ENCODE data around the gene ITM2B. TPM values are rescaled to one million over a fixed set of nuclear protein-coding genes. Genes with fewer than 3 reads are reported as not detected.

ITM2B gene
- total RNA-seq, 1 donor from 2014 or later = 537 TPM

DNA sequence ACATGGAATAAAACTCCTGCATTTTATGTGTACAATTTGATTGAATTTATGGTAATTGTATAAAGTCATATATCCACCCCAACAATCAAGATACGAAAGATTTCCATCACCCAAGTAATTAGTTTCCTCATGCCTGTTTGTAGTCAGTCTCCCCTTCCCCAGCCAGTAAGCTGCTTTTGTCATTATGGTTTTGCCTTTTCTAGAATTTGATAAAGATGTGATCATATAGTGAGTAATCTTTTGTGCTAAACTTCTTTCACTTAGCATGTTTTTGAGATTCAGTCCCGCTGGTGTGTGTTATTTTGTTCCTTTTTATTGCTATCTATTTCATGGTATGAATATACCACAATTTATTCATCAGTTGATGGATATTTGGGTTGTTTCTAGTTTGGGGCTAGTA is 16.0 kb downstream of the ITM2B start:
- no peak for ATAC-seq
- DNase-seq (ENCODE audit: missing footprints) = no peak
- intact Hi-C loops (cut with DNase I) = no loop called here

DNA sequence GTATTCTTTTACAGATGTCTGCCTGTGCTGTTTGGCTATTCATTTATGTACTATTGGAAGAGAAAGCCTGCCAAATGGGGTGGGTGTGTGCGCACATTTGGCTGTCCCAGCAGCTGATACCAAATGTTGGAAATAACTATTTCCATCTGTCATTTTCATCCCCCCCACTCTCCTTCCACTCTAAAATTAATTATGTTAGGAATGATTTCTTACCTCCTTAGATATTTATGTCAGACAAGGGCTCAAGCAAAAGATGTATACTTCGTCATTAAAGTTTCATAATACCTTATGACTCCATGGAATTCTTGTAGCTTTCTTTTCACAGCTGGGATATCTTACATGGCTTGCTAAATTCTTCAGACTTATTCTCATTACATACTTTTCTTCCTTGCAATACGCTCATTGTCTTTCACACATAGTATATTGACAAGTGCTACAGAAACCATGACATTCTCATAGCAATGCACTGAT is 18.6 kb downstream of the ITM2B start:
- intact Hi-C loops (cut with DNase I) = no loop called here
- DNase-seq (ENCODE audit: missing footprints) = no peak

DNA sequence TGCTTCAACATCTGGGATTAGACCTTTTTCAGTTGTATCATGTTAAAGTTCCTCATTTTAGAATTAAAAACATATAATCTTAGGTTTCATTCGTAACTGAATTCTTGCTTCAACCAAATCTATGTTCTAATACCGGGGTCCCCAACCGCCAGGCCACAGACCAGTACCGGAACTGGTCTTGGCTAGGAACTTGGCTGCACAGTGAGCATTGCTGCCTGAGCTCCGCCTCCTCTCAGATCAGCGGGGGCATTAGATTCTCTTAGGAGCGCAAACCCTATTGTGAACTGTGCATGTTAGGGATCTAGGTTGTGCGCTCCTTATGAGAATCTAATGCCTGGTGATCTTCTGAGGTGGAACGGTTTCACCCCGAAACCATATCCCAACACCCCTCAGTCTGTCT is 19.2 kb downstream of the ITM2B start:
- ATAC-seq (peak; percentile 57), DNase-seq (ENCODE audit: missing footprints) (no peak)
- intact Hi-C loops (cut with DNase I) = no loop called here

More for the DNA sequence above, 18.6 kb downstream of the ITM2B start:
- ATAC-seq = peak; percentile 67

DNA sequence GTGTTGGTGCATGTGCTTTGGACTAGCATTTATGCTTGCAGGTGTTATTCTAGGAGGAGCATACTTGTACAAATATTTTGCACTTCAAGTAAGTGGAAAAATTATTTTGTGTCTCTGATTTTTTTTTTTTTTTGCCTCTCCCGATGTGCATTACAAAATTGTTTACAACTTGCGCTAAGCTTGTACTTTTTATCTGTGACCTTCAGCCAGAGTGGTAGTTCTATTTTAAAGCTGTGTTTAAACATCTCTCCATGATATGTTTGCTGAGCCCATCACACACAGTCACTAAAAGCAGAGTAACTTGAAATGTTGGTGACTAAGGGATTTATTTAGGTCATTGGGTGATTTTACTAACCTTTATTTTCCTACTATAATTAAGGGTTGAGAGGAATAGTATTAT is 20.8 kb downstream of the ITM2B start:
- no peak for ATAC-seq
- DNase-seq (ENCODE audit: missing footprints) = no peak
- intact Hi-C loops (cut with DNase I) = no loop called here

DNA sequence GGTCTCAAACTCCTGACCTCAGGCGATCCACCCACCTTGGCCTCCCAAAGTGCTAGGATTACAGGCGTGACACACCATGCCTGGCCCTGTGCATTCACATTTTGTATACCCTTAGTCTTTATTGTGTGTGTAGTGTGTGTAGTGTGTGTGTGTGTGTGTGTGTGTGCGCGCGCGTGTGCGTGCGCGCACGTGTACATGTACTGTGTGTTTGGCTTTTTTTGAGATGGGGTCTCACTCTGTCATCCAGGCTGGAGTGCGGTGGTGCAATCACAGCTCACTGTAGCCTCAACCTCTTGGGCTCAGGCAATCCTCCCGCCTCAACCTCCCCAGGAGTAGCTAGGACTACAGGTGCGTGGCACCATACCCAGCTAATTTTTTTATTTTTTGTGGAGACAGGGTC is 22.1 kb downstream of the ITM2B start:
- intact Hi-C loops (cut with DNase I) = no loop called here
- no peak for ATAC-seq
- DNase-seq (ENCODE audit: missing footprints) = no peak

DNA sequence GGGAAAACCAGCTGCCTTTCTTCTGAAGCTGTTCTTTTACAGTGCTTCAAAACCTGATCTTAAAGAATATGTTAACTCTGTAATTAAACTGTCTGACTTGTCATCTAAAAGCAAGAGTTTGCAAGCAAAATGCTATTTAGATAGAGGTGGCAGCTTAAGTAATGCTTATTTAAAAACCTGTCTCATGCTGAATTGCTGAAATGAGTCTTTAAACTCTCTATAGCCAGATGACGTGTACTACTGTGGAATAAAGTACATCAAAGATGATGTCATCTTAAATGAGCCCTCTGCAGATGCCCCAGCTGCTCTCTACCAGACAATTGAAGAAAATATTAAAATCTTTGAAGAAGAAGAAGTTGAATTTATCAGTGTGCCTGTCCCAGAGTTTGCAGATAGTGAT is 22.9 kb downstream of the ITM2B start:
- intact Hi-C loops (cut with DNase I) = no loop called here
- DNase-seq (ENCODE audit: missing footprints) (no peak), ATAC-seq (no peak)

DNA sequence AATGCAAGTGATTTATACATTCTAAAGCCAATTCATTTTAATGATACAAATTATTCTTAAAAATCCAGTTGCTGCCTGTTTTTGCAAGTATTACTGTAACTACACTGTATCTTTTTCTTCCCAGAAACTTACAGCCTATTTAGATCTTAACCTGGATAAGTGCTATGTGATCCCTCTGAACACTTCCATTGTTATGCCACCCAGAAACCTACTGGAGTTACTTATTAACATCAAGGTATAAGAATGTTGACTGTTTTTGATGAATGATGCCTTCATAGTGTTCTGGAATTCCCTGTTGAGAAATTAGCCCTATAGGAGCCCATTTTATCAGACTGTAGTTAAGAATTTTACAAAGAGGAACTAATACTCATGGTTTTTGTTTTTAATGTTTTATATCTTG is 25.0 kb downstream of the ITM2B start:
- ATAC-seq = no peak
- intact Hi-C loops (cut with DNase I) = no loop called here
- no peak for DNase-seq (ENCODE audit: missing footprints)

DNA sequence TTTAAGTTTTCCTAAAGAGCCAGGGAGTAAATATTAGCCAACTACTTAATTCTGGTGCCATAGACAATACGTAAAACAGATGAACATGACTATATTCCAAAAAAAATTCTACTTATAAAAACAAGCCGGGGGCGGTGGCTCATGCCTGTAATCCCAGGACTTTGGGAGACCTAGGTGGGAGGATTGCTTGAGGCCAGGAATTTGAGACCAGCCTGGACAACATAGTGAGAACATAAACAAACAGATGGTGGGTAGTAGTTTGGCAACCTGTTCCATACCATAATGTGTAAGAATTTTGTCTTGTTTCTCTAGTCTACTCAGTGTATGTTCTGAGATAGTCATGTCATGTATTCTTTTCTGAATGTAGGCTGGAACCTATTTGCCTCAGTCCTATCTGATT is 25.4 kb downstream of the ITM2B start:
- ATAC-seq = no peak
- intact Hi-C loops (cut with DNase I) = no loop called here

DNA sequence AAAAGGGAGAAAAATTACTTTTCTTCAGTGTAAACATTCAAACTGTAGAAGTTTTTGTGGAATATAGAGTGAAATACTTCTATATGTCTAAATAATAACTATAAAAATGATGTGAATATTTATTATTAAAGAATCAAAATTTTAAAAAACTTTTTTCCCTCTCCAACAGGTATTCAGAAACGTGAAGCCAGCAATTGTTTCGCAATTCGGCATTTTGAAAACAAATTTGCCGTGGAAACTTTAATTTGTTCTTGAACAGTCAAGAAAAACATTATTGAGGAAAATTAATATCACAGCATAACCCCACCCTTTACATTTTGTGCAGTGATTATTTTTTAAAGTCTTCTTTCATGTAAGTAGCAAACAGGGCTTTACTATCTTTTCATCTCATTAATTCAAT is 28.0 kb downstream of the ITM2B start:
- DNase-seq (ENCODE audit: missing footprints) (no peak), ATAC-seq (no peak)
- intact Hi-C loops (cut with DNase I) = loop anchor here (5.0 kb wide), 1 partner anchor 36 kb away; no protein-coding TSS in a partner anchor

More for the DNA sequence above, 25.4 kb downstream of the ITM2B start:
- no peak for DNase-seq (ENCODE audit: missing footprints)

DNA sequence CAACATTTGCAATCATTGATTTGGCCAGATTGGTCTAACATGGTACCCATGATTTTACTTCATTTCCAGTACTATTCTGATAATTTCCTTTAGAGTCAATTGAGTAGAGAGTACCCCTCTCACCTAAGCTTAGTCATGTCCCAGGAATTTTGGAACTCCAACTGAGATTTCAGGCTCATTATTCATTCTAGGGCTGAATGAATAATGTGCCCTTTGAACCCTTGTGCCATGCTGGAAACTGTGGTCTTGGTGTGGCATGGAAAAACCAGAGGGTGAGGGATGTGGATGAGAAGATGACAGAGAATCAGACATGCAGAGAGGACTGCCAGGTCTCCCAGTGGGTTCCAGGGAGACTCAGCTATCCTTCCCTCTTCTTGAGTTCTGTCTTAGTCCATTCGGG is 30.2 kb downstream of the ITM2B start:
- ATAC-seq (no peak), DNase-seq (ENCODE audit: missing footprints) (no peak)
- intact Hi-C loops (cut with DNase I) = loop anchor here (5.0 kb wide), 1 partner anchor 34 kb away; no protein-coding TSS in a partner anchor

DNA sequence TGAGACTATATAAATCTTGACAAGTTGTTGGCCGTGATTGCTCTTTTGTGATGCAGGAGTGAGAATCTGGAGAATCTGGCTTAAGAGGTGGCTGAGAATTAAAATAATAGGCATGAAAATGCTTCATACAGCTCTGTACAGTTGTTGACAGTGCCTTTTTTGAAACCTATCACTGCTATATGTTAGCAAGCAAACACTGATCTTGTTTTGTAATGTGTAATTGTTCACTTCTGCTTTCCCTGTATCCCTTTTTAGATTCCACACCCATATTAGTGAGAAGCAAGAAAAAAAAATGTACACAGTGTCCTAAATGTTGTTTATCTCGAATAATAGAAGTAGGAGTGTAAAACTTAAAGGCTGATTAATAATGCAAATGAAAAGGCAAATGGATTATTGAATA is 31.1 kb downstream of the ITM2B start:
- intact Hi-C loops (cut with DNase I) = loop anchor here (5.0 kb wide), 1 partner anchor 33 kb away; no protein-coding TSS in a partner anchor
- DNase-seq (ENCODE audit: missing footprints) = no peak
- ATAC-seq = no peak

DNA sequence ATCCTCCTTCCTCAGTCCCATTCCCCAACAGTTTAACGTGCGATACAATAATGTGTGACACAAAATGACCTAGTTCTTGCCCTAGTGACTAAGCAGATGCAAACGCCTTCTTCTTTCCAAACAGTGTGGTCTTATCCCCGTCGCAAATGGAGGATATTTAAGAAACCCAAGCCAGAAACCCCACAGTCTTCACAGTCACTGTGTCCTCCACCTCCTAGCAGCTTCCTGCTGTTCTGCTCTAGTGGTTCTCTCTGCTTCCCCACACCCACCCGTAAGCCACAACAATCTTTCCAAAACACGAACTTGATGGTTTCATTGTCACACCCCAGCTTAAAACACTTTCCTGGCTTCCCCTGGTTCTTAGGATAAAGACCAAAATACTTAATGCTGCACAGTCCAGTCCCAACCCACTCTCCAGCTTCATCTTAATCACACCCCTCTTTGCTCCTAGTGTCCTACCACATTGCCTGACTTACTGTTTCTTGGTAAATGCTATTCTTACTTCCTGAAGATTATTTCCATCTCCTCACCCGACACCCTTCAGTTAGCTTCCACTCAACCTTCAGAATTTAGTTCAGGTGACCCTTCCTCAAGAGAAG is 32.3 kb downstream of the ITM2B start:
- intact Hi-C loops (cut with DNase I) = no loop called here
- ATAC-seq = no peak
- no peak for DNase-seq (ENCODE audit: missing footprints)

DNA sequence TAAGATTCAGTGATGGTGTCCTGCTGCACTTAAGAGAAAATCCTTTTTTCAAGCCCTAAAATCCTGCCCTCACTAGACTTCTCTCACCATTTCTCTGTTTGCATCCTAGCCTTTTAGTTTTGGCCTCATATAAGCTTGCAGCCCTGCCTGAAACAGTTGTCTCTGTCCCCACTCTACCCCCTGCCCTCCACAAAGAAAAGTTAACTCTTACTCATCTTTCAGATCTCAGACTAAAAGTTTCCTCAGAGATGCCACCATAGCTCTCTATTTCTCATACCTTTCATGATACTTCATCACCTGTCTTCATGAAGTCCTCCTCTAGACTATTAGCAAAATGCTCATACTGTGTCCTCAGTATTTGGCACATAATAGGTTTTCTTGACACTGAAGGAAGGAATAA is 33.1 kb downstream of the ITM2B start:
- ATAC-seq (no peak), DNase-seq (ENCODE audit: missing footprints) (no peak)
- intact Hi-C loops (cut with DNase I) = no loop called here

DNA sequence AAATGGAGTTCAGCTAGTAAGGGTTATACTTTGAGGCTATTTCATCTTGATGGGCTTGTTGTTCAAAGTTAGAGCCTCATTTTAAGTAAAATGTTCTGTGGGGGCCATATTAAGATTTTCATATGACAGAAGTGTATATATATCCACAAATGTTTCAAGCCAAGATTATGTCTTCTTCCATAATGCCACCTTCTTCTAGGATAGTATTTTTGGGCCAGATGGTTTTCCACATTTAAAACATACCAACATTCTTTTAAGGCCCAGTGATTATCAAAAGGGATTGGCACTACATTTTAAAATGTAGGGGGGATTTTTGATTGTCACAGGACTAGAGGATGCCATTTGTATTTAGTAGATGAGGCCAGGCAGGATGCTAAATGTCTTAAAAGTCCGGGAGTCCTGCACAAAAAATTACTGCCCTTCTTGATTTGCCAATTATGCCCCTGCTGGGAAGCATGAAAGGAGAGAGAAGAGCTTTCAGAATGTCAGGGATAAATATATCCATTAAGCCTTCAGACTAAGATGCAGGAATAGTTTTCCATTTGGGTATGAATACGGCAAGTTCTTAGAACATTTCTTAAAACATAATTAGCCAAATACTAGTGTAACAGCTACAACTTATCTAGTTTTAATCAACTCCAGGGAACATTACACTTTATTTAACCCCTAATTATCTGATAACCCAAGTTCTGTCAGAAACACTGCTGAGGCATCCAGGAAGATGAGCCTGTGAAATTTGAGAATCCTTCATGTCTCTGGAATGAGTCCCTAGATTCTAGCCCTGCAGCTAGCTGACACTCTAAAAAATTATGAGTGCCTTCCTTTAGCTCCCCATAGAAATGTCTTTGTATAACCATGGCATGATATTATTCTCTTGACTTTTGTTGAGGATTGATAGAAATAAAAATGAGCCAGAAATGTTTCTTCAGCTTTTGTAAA is 34.0 kb downstream of the ITM2B start:
- no peak for ATAC-seq
- intact Hi-C loops (cut with DNase I) = no loop called here
- no peak for DNase-seq (ENCODE audit: missing footprints)

DNA sequence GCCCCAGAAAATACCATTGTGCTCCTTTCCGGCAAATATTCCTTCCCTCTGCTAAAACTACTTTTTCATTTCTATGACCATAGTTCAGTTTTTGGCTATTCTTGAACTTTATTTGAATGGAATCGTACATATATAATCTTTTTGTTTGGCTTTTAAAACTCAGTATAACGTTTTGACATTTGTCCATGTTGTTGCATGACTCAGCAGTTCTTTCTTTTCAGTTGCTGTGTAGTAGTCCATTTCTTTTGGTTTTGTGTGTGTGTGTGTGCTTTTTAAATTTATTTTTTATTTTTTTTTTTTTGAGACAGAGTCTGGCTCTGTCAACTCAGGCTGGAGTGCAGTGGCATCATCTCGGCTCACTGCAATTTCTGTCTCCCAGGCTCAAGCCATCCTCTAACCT is 35.0 kb downstream of the ITM2B start:
- DNase-seq (ENCODE audit: missing footprints) = no peak
- intact Hi-C loops (cut with DNase I) = no loop called here
- no peak for ATAC-seq

DNA sequence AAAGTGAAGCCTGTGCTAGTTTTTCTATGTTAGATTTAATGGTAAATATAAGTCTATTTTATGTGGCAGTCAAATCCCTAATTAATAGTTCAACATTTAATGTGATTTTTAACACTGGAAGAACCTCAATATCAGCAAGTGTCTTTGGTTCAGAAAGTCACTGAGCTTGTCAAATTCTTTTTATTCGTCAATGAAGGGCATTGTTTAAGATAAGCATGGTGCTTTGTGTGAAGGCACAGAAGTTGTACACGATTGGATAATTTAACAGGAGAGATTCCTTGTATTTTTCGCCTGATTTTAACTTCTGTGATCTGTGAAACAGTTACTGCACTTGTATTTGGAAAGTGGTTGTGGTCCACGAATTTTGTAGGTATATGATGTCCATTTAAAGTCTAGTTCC is 40.3 kb downstream of the ITM2B start:
- no peak for DNase-seq (ENCODE audit: missing footprints)
- ATAC-seq = no peak
- intact Hi-C loops (cut with DNase I) = no loop called here

DNA sequence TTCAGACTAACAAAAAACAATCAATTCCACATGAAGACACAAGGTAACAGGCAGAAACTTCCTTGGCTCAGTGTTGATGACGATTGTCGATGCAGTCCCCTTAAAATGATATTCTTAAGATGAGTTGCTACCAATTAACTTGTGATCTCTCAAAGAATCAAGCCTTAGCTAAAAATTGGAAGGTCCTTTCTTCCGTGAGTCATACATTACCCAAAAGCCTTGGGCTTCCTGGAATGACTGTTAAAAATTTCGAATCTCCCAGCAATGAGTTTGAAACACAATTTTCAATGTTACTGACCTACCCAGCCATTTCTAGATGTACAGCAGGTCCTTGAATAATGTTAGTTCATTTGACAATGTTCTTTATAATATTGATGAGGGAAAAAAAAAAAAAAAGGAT is 42.5 kb downstream of the ITM2B start:
- ATAC-seq (no peak), DNase-seq (ENCODE audit: missing footprints) (no peak)
- intact Hi-C loops (cut with DNase I) = no loop called here

DNA sequence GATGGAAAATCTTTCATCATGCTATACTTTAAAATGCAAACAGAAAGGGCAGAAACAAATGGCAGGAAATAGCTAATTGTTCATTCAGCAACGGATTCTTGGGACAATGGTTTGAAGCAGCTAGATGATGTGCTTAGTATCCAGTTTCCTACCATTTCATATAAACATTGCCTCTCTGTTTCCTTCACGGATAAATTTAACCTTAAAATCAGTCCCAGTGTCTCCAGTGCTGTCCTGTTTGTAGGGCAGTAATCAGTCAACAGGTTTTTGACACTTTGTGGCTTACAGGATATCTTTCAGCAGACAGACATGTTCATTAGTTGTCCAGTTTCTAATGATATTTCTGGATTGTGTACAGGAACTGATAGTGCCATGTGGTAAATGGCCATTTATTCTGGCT is 45.8 kb downstream of the ITM2B start:
- ATAC-seq (no peak), DNase-seq (ENCODE audit: missing footprints) (no peak)
- intact Hi-C loops (cut with DNase I) = no loop called here

DNA sequence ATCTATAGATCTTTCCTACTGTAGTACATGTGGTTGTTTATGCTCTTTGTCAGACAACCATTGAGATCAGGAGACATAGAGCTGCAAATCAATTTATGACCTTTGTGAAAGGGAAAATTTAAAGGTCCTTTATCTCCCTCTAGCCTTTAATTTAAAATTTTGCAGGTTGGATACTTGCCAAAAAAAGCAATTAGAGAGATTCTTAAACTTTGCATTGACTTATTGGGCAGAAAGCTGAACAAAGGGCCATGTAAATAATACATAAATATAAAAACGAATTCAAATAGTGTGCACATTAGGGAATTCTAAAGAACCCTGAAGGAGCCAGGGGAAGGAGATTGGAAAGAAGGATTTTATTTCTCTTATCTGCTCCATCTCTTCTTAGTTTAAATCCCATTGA is 48.5 kb downstream of the ITM2B start:
- DNase-seq (ENCODE audit: missing footprints) (no peak), ATAC-seq (no peak)
- intact Hi-C loops (cut with DNase I) = no loop called here

DNA sequence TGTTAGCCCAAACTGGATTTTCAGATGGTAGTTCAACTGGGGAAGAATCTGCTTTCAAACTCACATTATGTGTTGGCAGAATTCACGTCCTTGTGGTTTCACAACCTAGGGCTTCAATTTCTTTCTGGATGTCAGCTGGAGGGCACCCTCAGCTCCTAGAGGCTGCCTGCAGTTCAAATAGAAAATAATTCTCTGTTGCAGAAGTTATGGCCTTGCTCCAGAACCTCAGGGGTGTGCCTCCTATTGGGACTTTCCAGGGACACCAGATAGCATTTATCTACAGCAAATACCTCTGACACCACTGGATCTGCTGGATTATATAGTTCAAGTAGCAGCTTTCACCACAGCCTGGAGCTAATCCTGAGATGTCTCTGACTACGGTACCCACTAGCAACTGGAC is 58.7 kb downstream of the ITM2B start:
- DNase-seq (ENCODE audit: missing footprints) (no peak), ATAC-seq (no peak)
- intact Hi-C loops (cut with DNase I) = no loop called here
